GM10266 (cell line): ENCODE data around the gene RNF145.
"Not testable (repeated sequence)": the region's sequence is repeated elsewhere in the genome, so short reads cannot be mapped to it uniquely, and the experiment has no call there.

ENCODE experiments used
- DNase-seq: peaks from one replicate; pipeline ENCODE4 v3.0.0; 2012; ENCODE audit errors: extremely low spot score
- CTCF ChIP-seq: IDR thresholded peaks from 2 replicates; pipeline ENCODE4 v1.5.1; 2012; ENCODE audit warnings: mild to moderate bottlenecking, low read depth; ENCODE audit not compliant: control insufficient read depth, insufficient read depth; ENCODE audit errors: missing control alignments

RNF145 gene

GRCh38 chr5:159230657-159231056, 21.3 kb upstream of the RNF145 start:
- no peak for DNase-seq
- TF ChIP-seq CTCF: no peak

- DNase-seq: not testable (repeated sequence)
Measured at GRCh38 chr5:159228097-159228496, 18.7 kb upstream of the RNF145 start.

GRCh38 chr5:159227452-159227851, 18.1 kb upstream of the RNF145 start:
- DNase-seq: no peak
- no peak for TF ChIP-seq CTCF

- no peak for DNase-seq
- no peak for TF ChIP-seq CTCF
Measured at GRCh38 chr5:159226451-159226850, 17.1 kb upstream of the RNF145 start.

GRCh38 chr5:159224471-159224870, 15.1 kb upstream of the RNF145 start:
- TF ChIP-seq CTCF: no peak
- DNase-seq: no peak

GRCh38 chr5:159223469-159223868, 14.1 kb upstream of the RNF145 start:
- no peak for TF ChIP-seq CTCF
- DNase-seq: no peak

- TF ChIP-seq CTCF: no peak
- no peak for DNase-seq
Measured at GRCh38 chr5:159220206-159220605, 10.9 kb upstream of the RNF145 start.

- DNase-seq: no peak
- TF ChIP-seq CTCF: no peak
Measured at GRCh38 chr5:159218595-159219023, 9.3 kb upstream of the RNF145 start.
